T-helper 22 cell (primary cell): ENCODE data around the gene MPC2.
"Not testable (repeated sequence)": the region's sequence is repeated elsewhere in the genome, so short reads cannot be mapped to it uniquely, and the experiment has no call there.

ENCODE experiments used
- DNase-seq: peaks from one replicate; pipeline ENCODE4 v3.0.0-alpha.2; 2020; ENCODE audit warnings: low read depth

Gene MPC2

GRCh38 chr1:167934426-167935215, 2.3 kb downstream of the MPC2 start:
- no peak for DNase-seq

GRCh38 chr1:167933788-167934187, 3.1 kb downstream of the MPC2 start:
- DNase-seq: no peak

GRCh38 chr1:167929725-167930124, 7.1 kb downstream of the MPC2 start:
- DNase-seq: no peak

DNA sequence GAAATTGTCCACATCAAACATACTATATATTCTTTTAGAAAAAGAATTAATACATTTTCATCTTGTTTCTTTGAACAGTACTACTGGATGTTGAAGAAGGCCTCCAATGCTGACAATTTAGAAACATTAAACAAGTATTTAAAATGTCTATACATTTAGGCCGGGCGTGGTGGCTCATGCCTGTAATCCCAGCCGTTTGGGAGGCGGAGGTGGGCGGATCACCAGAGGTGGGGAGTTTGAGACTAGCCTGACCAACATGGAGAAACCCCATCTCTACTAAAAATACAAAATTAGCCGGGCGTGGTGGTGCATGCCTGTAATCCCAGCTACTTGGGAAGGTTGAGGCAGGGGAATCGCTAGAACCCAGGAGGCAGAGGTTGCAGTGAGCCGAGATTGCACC, 8.0 kb downstream of the MPC2 start:
- not testable (repeated sequence) for DNase-seq

- no peak for DNase-seq
Measured at GRCh38 chr1:167928457-167928852, 8.4 kb downstream of the MPC2 start.

DNA sequence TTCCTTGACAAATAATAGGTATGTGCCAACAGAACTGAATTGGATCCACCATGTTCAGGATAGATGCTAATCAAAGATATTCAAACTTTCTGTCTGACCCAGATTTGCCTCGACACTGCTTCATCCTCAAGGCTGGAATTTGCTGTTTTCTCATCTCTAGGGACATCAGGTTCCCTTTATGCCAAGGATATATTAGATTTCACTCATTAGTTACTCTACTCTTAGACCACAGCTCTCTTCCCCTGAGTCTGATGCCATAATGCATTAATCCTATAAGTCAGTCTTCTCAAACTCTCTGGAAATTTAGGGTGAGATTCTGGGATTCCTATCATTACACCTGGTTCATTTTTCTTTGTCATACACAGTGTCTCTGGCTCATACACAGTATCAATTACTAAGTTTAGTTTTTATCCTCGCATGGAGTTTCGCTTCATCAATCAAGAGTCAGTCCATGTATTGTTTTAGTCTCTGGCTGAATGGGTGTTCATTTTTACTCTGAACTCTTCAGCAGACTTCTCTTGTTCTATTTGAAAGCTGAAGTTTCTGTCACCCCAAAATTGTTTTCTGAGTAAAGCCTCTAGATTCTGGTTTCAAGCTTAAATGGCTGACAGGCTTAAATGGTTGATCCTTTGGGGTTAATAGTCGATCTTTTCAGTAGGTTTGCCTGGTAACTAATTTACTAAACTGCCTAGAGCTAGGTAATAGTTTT, 9.7 kb downstream of the MPC2 start:
- DNase-seq: no peak

DNA sequence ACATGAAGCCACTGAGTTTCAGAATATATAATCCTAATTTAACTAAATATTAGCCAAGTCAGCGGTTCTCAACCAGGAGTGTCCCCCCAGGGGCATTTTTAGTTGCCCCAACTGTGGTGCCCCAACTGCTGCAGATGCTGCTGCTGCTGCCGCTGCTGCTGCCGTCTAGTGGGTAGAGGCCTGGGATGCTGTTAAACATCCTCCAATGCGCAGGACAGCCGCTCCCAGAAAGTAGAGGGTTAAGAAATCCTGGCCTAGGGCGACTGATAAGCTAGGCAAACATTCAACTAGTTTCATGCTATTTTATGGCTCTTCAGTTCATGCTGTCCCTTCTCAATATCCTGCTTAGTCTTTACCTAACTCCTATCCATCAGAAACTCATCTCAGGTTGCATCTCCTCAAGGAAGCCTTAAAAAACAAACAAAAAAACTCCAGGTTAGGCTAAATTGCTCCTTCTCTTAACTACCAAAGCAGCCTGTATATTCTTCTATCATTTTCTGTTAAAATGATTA, 10.3 kb downstream of the MPC2 start:
- DNase-seq: no peak

GRCh38 chr1:167924543-167925231, 12.2 kb downstream of the MPC2 start:
- DNase-seq: no peak

GRCh38 chr1:167924102-167924501, 12.8 kb downstream of the MPC2 start:
- DNase-seq: no peak

DNA sequence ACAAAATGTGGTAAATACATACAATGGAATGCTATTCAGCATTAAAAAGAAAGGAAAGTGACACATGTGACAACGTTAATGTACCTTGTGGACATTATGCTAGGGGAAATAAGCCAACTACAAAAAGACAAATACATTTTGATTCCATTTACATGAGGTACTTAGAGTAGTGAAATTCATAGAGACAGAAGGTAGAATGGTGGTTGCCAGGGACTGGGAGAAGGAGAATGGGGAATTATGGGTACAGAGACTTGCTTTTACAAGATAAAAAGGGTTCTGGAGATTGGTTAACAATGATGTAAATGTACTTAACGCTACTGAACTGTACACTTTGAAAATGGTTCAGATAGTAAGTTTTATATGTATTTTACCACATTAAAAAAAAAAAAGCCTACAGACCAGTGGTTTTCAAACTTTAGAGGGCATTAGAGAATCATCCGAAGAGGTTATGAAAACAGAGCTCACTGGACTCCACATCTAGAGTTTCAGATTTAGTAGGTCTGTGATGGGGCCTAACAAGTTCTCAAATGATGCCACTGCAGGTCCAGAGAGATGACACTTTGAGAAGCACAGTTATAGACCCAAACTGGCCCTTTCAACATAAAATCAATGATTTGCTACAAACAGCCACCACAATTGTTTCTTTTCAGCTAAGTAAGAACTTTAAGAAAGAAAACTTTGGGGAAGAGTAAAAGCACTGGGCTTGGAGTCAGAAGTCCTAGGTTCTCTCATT, 13.4 kb downstream of the MPC2 start:
- DNase-seq: no peak

DNA sequence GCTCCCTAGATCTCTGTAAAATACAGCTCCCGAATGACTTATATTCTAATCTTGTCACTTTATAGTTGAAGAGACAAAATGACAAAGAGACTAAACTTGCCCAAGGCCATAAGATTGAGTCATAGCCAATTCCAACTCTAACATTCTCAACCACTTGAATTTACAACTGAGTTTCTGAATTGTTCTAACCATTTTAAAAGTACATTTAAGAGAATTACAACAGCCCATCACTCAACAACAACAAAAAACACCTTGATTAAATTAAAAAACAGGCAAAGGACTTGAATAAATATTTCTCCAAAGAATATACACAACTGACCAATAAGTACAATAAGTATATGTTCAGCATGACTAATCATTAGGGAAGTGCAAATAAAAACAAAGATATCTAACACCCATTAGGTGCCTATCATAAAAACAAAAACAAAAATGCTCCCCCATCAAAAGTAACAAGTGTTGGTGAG, 14.2 kb downstream of the MPC2 start:
- DNase-seq: no peak

- DNase-seq: no peak
Measured at GRCh38 chr1:167922023-167922422, 14.8 kb downstream of the MPC2 start.

DNA sequence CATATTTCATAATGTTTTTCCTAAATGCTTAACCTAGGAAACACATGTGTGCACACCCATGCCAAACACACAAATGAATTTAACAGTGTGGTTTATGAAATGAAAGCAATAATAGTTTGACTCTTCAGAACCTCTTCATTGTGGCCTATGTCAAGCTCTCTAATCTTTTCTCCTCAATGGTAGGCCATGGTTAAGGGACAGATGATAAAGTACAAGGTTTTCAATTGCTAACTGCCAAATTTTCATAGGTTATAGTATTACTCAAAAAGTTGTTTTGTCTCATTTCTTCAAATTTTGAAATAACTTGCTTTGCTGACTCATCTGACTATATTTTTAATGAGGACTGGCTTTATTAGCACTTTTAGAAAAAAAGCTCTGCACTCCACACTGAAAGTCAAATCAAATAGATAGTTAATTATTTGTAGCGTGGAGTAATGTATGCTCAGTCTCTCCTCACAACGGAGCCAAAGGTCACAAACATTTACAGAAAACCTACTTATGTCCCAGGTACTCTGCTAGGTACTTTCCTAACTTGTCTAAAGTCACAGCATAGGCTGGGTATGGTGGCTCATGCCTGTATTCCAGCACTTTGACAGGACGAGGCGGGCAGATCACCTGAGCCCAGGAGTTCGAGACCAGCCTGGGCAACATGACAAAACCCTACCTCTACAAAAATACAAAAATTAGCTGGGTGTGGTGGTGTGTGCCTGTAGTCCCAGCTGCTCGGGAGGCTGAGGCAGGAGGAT, 19.9 kb downstream of the MPC2 start:
- DNase-seq: no peak

- no peak for DNase-seq
Measured at GRCh38 chr1:167915569-167915968, 21.3 kb downstream of the MPC2 start.

DNA sequence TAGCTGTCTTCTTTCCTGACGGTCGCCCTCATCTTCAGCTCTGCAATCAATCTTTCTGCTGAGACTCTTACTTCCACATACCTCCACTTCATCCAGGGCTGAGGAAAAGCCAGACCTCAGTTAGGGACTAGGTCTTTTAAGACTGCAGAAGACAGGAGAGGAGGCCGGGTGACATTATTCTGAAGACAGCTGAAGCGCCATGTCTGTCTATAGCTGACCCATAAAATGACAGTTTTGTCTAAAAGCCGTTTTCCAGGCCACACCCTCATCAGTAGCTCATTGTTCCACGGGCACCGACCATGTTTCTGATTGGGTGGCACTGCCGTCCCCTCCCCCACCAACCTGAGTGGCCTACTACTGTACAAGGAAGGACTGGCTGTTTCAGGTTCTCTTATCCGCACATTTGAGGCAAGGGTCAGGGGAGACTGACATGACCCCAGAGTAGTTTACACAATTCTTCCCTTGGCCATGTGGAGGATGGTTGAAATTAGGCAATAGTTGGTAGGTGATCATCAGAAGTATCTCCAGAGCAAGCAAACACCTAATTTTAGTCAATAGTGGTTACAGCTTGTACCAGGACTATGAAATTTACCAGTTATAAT, 22.9 kb downstream of the MPC2 start, which contains the start of gene ADCY10:
Gene ADCY10, minus strand, starts transcription at position 240 of the 602 bp plus-strand sequence. CDS start 8,994 bp downstream, outside the sequence.
- no peak for DNase-seq

GRCh38 chr1:167912294-167912693, 24.6 kb downstream of the MPC2 start:
- no peak for DNase-seq

- DNase-seq: no peak
Measured at GRCh38 chr1:167911413-167911812, 25.5 kb downstream of the MPC2 start.

- DNase-seq: no peak
Measured at GRCh38 chr1:167910530-167910929, 26.3 kb downstream of the MPC2 start.

- DNase-seq: no peak
Measured at GRCh38 chr1:167909691-167910180, 27.1 kb downstream of the MPC2 start.

DNA sequence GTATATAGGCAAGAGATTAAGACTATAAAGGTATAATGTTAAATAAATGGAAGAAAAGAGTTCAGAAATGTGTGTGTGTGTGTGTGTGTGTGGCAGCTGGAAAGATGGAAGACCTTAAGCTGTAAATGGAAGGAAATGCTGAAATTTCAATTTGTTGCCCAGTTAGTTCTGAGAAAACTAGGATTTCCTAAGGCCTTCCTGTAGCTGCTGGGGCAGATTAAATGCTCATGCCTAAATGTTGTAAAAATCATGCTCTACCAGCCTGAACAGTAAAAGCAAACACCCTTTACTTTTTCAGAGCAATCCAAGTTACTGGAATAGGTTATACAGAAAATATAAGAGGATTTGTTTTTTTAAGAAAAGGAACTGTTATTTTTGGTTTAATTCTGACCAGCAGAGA, 31.2 kb downstream of the MPC2 start:
- DNase-seq: no peak
